Suppressor macrophage treated with lipopolysaccharide for 1 hour (primary cell): Measurements from ENCODE around the gene ATP1B2.

Source experiments
- DNase-seq, 3 donors: peaks; one replicate each; pipeline ENCODE4 v3.0.0-alpha.2; 2020 to 2022

The ATP1B2 gene

DNA sequence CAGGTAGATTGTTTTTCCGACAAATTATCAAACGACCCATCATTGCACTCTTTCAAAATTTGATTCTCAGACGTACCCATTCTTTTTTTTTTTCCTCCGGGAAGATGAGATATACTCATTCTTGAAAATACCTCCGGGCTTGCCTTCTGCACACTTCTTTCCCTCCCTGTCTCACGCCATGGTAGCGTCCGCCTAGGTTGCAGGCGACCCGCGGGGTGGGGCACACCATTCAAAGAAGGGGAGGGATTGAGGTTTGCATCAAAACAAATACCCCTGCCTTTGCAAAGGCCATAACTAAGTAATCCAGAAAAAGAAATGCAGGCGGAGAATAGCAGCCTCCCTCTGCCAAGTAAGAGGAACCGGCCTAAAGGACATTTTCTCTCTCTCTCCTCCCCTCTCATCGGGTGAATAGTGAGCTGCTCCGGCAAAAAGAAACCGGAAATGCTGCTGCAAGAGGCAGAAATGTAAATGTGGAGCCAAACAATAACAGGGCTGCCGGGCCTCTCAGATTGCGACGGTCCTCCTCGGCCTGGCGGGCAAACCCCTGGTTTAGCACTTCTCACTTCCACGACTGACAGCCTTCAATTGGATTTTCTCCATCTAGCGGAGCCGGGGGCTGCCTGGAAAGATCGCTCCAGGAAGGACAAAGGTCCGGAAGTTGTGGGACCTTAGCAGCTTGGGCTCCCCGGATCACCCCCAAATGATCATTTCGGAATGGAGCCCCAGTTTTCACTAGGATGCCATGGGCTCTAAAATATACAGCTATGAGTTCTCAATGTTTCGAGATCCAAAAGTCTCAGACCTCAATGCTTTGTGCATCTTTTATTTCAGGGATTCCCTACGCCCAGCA lies 35.7 kb downstream of the ATP1B2 start:
- DNase-seq, result peak; percentile 85 to 87 (median 85)

DNA sequence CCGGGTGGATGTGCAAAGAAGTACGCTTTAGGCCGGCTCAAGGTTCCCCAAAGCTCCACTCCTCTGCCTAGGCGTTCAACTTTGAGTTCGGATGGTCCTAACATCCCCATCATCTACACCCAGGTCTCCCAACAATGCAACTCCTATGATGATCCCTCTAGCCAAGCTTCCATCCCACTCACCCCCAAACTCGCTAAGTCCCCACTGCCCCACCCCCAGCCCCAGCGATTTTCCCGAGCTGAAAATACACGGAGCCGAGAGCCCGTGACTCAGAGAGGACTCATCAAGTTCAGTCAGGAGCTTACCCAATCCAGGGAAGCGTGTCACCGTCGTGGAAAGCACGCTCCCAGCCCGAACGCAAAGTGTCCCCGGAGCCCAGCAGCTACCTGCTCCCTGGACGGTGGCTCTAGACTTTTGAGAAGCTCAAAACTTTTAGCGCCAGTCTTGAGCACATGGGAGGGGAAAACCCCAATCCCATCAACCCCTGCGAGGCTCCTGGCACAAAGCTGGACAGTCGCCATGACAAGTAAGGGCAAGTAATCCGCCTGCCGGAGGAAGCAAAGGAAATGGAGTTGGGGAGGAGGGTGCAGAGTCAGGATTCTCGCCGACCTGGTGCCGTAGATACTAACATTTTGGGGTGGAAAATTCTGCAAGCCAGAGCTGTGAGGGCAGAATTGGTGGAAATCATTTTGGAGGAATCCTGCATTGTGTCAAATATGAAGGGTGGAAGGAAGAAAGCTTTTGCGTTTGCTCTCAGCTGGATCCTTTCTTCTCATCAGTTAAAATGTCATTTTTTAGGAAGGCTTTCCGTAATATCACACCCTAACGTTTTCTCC lies 36.6 kb downstream of the ATP1B2 start, which contains the start of gene TP53:
Gene TP53, minus strand, starts transcription at position 419 of the 836 bp plus-strand sequence. CDS start 10,896 bp downstream, outside the sequence.
- DNase-seq, result peak; percentile 92 to 95 (median 92)

DNA sequence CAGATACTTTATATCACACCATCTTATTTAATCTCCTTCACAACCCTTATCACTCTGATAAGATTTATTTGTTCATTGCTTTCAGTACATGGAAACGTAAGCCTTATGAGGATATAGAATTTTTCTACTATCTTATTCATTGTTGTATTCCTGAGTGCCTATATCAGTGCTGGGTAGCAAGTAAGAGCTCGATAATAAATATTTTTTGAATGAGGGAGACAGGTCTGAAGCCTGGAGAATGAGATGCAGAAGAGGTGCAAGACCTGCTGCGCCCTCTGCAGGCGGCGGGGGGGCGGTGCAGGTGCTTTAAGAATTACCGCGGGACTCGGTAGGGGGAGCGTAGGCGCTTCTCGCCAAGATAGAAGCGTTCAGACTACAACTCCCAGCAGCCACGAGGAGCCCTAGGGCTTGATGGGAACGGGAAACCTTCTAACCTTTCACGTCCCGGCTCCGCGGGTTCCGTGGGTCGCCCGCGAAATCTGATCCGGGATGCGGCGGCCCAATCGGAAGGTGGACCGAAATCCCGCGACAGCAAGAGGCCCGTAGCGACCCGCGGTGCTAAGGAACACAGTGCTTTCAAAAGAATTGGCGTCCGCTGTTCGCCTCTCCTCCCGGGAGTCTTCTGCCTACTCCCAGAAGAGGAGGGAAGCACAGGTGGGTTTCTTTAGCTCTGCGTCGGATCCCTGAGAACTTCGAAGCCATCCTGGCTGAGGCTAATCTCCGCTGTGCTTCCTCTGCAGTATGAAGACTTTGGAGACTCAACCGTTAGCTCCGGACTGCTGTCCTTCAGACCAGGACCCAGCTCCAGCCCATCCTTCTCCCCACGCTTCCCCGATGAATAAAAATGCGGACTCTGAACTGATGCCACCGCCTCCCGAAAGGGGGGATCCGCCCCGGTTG lies 37.4 kb downstream of the ATP1B2 start, which contains the start of gene WRAP53:
Gene WRAP53, plus strand, starts transcription at position 570 of the 900 bp plus-strand sequence. Its CDS starts 172 bp downstream, at position 742.
- peak; percentile 97 to 99 (median 98) for DNase-seq

DNA sequence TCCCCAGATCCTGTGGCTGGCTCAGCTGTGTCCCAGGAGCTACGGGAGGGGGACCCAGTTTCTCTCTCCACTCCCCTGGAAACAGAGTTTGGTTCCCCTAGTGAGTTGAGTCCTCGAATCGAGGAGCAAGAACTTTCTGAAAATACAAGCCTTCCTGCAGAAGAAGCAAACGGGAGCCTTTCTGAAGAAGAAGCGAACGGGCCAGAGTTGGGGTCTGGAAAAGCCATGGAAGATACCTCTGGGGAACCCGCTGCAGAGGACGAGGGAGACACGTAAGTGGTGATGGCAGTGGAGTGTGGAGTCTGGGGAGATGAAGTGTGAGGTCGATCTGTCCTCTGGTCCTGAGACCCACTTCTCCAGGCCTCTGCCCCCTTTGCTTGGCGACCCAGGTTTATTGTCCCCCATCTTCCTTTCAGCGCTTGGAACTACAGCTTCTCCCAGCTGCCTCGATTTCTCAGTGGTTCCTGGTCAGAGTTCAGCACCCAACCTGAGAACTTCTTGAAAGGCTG lies 38.1 kb downstream of the ATP1B2 start:
- DNase-seq, result no peak

DNA sequence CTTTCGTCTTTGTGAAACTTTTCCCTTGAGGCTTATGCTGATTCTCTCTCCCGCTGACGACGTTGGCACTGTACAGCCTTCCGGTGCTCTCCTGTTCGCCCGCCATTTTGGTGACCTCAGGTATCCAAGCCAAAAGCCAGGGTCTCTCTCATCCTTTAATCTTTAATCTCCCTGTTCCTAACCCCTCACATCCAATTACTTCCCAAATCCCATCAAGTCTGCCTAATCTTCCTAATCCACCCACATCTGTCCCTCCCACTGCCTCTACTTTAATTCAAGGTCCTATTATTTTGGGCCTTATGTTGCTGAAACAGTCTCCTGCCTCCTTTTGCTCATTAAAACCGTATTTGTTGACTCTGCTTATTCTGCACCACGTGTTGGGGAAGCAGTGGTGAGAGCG lies 44.9 kb downstream of the ATP1B2 start:
- no peak for DNase-seq

DNA sequence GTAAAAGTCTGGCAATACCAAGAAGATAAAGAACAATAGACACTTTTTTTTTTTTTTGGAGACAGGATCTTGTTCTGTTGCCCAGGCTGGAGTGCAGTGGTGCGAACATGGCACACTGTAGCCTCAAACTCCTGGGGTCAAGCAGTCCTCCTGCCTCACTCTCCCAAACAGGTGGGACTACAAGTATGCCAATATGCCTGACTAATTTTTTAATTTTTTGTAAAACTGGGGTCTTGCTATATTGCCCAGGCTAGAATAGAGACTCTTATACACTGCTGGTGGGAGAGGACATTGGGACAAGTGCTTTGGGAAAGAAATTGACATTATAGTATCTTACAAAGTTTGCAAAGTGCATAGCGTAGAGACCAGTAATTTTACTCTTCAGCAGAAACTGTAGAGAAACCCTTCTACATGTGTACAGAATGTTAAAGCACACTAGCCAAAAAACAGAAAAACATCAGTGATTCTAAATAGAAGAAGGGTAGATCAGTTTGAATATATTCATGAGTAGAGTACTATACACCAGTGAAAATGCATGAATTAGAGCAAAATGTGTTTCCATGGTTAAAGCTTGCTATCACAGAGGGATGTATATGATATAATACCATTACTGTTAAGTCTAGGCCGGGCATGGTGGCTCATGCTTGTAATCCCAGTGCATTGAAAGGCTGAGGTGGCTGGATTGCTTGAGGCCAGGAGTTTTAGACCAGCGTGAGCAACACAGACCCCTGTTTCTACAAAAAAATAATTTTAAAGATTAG lies 47.3 kb downstream of the ATP1B2 start:
- no peak for DNase-seq

DNA sequence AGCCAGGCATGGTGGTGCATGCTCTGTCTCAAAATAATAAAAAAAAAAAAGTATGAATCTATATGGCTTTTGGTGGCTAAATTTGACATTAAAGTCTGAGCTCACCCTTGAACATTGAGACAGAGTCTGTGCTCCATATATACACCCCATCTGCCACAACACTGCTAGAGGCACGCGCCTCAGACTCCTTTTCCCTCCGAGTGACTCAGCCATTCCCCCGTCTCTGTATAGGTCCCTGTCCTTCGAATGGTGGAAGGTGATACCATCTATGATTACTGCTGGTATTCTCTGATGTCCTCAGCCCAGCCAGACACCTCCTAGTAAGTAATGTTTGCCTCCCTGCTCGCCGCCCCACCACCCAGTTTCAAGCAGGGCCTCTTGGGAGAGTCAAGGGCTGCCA lies 49.8 kb downstream of the ATP1B2 start:
- no peak for DNase-seq

DNA sequence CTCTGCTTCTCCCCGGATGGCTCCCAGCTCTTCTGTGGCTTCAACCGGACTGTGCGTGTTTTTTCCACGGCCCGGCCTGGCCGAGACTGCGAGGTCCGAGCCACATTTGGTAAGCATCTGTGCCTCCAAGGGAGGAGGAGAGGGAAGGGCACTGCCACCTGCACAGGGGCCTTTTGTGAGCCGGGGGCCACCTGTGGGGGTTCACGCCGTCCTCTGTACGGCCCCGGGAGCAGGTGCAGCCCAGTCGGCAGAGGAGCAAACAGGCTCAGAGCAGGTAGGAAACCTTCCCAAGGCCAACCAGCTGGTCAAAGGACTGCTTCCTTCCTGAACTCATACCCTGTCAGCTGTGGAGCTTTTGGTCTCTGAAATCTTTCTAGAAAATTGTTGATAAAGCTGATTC lies 51.0 kb downstream of the ATP1B2 start:
- DNase-seq, result no peak

DNA sequence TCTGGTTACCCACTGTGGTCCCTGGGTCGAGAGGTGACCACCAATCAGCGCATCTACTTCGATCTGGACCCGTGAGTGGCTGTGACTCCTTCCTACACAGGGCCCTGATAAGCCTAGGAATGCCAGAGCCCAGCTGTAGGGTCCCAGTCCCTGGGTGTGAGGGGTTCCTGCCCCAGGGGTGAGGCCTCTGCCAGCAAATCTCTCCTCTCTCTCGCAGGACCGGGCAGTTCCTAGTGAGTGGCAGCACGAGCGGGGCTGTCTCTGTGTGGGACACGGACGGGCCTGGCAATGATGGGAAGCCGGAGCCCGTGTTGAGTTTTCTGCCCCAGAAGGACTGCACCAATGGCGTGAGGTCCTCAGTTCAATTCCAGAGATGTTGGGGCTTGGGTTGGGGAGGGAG lies 52.0 kb downstream of the ATP1B2 start:
- no peak for DNase-seq

DNA sequence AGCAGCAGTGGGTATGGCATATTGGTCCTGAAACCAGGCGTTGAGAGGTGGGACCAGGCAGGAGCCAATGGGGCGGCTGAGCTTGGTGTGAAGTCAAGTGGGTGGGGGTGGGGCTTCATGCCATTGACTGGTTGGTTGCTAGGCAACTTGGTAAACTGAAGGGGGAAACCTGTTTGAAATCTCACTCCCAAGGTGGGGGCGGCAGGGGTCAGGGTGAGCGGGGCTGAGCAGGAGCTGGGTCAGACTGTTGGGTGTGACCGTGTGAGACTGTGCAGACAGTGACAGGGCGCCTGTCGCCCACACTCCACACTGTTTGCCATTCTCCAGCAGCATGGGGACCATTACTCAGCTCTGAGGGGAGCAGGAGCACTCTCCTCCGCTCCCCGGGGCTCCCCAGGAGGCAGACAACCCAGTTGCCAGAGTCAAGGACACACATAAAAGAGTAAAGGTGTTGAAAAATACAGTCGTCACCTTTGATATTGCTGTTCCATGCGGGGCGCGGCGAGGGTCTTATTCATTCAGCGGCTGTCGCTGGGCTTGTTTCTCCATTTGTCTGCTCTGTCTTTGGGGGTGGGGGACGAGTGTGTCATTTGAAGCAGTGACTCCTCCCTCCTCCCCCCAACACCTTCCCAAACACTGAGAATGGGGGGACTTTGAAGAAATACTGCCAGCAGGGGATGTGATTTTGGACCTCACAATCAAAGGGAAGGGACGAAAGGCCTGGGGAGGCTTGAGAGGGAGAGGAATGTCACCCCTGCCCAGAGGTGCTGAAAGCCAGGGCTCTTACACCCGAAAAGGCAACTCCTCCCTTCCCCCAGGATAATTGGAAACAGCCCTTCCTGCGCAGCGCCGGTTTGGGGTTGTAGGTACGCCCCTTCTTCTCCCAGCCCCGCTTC lies 53.1 kb downstream of the ATP1B2 start:
- no peak for DNase-seq

DNA sequence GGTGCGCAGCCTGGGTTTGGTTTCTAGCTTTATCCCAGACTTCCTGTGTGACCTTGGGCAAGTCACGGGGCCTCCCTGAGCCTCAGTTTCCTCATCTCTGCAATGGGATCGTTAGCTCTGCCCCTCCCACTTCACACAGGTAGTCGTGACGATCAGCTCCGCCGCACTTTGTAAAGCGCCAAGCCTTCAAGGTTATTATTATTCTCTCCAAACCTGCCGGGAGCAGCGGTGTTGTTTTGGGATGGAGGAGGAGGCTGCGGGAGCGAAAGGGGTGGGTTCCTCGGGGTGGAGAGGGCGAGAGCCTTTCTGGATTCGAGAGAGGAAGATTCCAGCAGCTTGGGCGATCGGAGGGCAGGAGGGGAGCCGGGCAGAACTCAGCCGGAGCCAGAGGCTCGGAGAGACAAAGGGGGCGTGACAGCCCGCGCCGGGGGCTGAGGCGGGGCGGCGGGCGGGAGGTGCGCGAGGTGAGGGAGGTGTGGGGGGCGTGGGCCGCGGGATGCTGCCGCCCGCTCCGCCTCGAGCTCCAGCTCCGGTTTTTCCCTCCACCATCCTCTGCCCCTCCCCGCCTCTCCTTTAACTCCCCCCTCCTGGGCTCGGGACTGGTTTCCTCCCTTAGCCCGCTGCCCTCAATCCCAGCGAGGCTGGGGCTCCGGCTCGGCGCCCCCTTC lies 54.0 kb downstream of the ATP1B2 start, which contains the start of gene EFNB3:
Gene EFNB3, plus strand, starts transcription at position 602 of the 668 bp plus-strand sequence. CDS start 397 bp downstream, outside the sequence.
- DNase-seq, result no peak

DNA sequence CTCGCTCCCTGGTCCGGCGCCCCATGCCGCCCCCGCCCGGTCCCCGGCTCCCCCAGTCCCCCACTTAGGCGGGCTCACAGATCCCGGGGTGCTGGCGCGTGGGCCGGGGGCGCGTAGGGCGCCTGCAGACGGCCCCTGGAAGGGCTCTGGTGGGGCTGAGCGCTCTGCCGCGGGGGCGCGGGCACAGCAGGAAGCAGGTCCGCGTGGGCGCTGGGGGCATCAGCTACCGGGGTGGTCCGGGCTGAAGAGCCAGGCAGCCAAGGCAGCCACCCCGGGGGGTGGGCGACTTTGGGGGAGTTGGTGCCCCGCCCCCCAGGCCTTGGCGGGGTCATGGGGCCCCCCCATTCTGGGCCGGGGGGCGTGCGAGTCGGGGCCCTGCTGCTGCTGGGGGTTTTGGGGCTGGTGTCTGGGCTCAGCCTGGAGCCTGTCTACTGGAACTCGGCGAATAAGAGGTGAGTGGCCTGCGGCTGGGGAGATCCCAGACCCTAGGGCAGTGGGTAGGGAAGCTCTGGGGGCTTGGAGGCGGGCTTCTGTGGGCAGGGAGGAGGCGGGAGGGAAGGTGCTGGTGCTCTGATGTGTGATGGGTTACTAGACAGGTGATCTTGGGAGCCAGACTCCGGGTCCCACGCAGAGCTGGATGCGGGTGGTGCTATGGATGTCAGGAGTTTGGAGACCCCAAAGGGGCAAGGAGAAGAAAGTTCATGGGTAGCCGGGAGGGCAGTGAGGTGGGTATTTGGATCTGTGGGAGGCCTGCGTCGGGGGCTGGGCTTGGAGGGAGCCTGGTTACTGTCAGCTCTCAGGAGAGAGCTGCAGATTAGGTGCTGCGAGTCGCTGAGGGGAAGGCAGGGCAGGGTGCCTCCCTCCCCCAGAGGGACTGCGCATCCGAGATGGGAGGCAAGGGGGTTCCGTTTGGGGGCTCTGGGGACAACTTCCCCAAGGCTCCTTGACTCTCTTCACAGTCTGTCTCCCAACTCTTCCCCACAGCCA lies 54.8 kb downstream of the ATP1B2 start:
- DNase-seq, result no peak

DNA sequence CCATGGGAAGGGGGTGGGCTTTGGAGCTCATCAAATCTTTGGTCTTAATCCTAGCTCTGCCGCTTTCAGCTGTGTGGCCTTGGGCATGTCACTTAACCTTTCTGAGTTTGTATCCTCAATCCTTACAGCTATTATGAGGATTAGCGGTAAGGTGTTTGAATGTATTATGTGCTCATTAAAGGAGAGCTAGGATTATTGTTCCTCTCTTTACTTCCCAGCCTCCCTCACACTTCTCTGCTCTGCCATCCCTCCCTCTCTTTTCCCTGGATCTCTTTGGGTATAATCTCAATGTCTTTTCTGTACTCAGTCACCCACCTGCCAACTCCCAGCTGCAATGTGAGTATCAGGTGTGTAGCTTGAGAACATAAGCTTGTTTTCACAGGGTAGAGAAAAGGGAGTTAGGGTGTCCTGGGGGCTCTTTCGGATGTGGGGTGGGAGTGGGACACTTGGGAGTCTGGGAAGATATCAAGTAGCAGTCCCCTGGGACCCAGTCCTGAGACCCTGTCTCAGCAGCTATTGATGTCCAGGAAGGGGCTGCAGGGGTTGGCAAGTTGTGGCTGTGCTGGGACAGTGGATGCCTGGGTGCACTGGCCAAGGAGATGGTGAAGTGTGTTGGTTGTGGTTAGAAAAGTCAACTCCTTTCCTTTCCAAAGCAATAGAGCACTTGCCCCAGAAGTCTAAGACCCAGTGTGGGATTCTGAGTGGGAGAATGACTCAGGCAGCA lies 56.1 kb downstream of the ATP1B2 start:
- DNase-seq, result no peak
